Fibroblast of lung (primary cell): ENCODE data around the gene PKN3. TPM values are rescaled to one million over a fixed set of nuclear protein-coding genes. Genes with fewer than 3 reads are reported as not detected.

Source experiments
- DNase-seq, 2 donors: peaks; one replicate each; pipeline versions ENCODE4 v3.0.0 to v3.0.0-alpha.2; 2010; ENCODE audit warnings: low read depth in 2 of 2
- H2AFZ ChIP-seq: 2 replicates; pipeline ENCODE4 v1.5.1; 2012; ENCODE audit warnings: low read length, control low read depth, inconsistent platforms
- H3K27ac ChIP-seq: 2 replicates; pipeline ENCODE4 v1.5.1; 2011; ENCODE audit warnings: low read length, control low read depth; ENCODE audit not compliant: insufficient read depth
- H3K27me3 ChIP-seq: 2 replicates; pipeline ENCODE4 v1.5.1; 2011; ENCODE audit warnings: mild to moderate bottlenecking, low read length; ENCODE audit not compliant: control insufficient read depth, insufficient read depth
- H3K36me3 ChIP-seq: 2 replicates; pipeline ENCODE4 v1.5.1; 2011; ENCODE audit warnings: low read length; ENCODE audit not compliant: control insufficient read depth, insufficient read depth
- H3K4me1 ChIP-seq: 2 replicates; pipeline ENCODE4 v1.5.1; 2011; ENCODE audit warnings: low read length; ENCODE audit not compliant: control insufficient read depth, insufficient read depth; ENCODE audit errors: extremely low read depth
- H3K4me2 ChIP-seq: 2 replicates; pipeline ENCODE4 v1.5.1; 2011; ENCODE audit warnings: low read length, control low read depth; ENCODE audit not compliant: insufficient read depth; ENCODE audit errors: extremely low read depth
- H3K4me3 ChIP-seq, 4 experiments: fragments of 200-600 bp in 1 of 4; sonication (generic) in 1 of 4; replicated peaks in 1 of 4; 2 replicates each; pipeline ENCODE4 v1.5.1; 2011 to 2016; ENCODE audit warnings: low read length in 4 of 4, low read depth in 3 of 4, mild to moderate bottlenecking in 3 of 4, control low read depth in 2 of 4, inconsistent platforms in 1 of 4, mixed read lengths in 1 of 4; ENCODE audit not compliant: insufficient read depth in 1 of 4; ENCODE audit errors: control extremely low read depth in 1 of 4
- H3K79me2 ChIP-seq: 2 replicates; pipeline ENCODE4 v1.5.1; 2012; ENCODE audit warnings: mild to moderate bottlenecking, low read length, inconsistent platforms; ENCODE audit not compliant: control insufficient read depth, insufficient read depth
- H3K9ac ChIP-seq: 2 replicates; pipeline ENCODE4 v1.5.1; 2011; ENCODE audit warnings: mild to moderate bottlenecking, low read length, control low read depth; ENCODE audit not compliant: insufficient read depth
- H3K9me3 ChIP-seq: 2 replicates; pipeline ENCODE4 v1.5.1; 2012; ENCODE audit warnings: low read depth, low read length; ENCODE audit not compliant: control insufficient read depth, insufficient read depth
- H4K20me1 ChIP-seq: 2 replicates; pipeline ENCODE4 v1.5.1; 2011; ENCODE audit warnings: low read length; ENCODE audit not compliant: control insufficient read depth, insufficient read depth; ENCODE audit errors: extremely low read depth
- EZH2 ChIP-seq: IDR thresholded peaks from 2 replicates; pipeline ENCODE4 v1.5.1; 2012; ENCODE audit warnings: low read length, control low read depth, mild to moderate bottlenecking; ENCODE audit errors: missing control alignments
- polyA plus RNA-seq, 2 donors: library from polyadenylated mRNA; depleted of rRNA in 1 of 2; stranded (reverse) in 1 of 2; unstranded in 1 of 2; fragments of >200 nt; gene quantifications; 2 replicates each; pipeline ENCODE4 v1.2.1, GENCODE V29; 2011 to 2012; ENCODE audit warnings: missing spikeins in 1 of 2
- total RNA-seq: library from RNA; depleted of rRNA; stranded (reverse); fragments of >200 nt; gene quantifications from 2 replicates; pipeline ENCODE4 v1.2.1, GENCODE V29; 2014
- TF ChIP-seq, protein P1 (sequence below), 2 donors: IDR thresholded peaks in 1 of 2; conservative IDR thresholded peaks in 1 of 2; 1 replicate in 1 of 2; 2 replicates in 1 of 2; pipeline ENCODE4 v1.5.1; 2011 to 2012; ENCODE audit warnings: low read length in 2 of 2, control low read depth in 1 of 2, inconsistent platforms in 1 of 2, low read depth in 1 of 2, mild to moderate bottlenecking in 1 of 2

The PKN3 gene
- total and polyA plus RNA-seq, 2 donors (not counting 1 experiment from before 2014, with no cell fraction given), result 1.7 to 1.8 TPM

DNA sequence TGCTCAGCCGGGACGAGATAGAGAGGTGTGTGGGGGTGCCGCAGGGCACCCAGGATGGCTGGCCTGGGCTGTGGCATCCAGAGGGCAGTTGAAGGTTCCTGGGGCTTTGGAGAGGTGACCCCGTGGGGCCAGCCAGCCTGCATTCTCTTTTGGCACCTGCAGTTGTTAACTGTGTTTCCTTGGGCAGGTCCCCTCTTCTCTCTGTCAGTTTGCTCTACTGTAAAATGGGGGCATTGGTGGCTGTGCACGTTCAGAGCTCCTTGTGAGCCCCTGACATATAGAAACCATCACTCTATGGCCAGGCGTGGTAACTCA, 13.1 kb downstream of the PKN3 start:
- Histone ChIP-seq H3K9ac (no peak overlapping the region), H3K9me3 (no peaks in the 10 kb centered on the region), H3K4me2 (no peak overlapping the region), H3K4me1 (no peaks in the 10 kb centered on the region), H4K20me1 (no peaks in the 10 kb centered on the region), H2AFZ (no peak overlapping the region), H3K4me3 (no peak overlapping the region), H3K36me3 (peaks cover 1% of the 10 kb centered on the region), H3K27ac (no peak overlapping the region), H3K79me2 (no peaks in the 10 kb centered on the region), H3K27me3 (no peaks in the 10 kb centered on the region)
- DNase-seq, result no peak
- TF ChIP-seq, protein P1, sequence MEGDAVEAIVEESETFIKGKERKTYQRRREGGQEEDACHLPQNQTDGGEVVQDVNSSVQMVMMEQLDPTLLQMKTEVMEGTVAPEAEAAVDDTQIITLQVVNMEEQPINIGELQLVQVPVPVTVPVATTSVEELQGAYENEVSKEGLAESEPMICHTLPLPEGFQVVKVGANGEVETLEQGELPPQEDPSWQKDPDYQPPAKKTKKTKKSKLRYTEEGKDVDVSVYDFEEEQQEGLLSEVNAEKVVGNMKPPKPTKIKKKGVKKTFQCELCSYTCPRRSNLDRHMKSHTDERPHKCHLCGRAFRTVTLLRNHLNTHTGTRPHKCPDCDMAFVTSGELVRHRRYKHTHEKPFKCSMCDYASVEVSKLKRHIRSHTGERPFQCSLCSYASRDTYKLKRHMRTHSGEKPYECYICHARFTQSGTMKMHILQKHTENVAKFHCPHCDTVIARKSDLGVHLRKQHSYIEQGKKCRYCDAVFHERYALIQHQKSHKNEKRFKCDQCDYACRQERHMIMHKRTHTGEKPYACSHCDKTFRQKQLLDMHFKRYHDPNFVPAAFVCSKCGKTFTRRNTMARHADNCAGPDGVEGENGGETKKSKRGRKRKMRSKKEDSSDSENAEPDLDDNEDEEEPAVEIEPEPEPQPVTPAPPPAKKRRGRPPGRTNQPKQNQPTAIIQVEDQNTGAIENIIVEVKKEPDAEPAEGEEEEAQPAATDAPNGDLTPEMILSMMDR (conservative IDR thresholded peaks at IDR 0.05 in 1 of 2, IDR thresholded peaks at IDR 0.05 in 1 of 2; ENCODE audit: low read depth in 1 of 2, low read length in 2 of 2), result no peak
- TF ChIP-seq EZH2, result no peak

DNA sequence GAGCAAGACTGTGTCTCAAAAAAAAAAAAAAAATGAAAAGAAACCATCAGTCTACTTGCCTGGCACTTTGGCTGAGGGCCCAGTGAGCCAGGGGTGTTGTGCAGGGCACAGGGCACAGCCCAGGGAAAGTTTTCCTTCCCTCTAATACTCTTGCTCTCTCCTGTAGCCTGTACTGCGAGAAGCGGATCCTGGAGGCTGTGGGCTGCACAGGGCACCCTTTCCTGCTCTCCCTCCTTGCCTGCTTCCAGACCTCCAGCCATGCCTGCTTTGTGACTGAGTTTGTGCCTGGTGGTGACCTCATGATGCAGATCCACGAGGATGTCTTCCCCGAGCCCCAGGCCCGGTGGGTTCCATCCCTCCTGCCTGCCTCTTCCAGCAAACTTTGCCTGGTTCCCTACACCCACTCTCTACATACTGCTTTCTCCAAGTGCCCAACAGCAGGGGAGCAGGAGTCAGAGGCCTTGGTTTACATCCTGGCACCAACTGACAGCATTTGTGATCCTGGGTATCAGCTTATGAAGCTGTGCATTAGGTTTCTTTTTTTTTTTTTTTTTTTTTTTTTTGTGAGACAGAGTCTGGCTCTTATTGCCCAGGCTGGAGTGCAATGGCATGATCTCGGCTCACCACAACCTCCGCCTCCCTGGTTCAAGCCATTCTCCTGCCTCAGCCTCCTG, 14.4 kb downstream of the PKN3 start:
- Histone ChIP-seq H3K4me3 (no peak overlapping the region), H2AFZ (no peak overlapping the region), H3K36me3 (peaks cover 1% of the 10 kb centered on the region), H3K79me2 (no peaks in the 10 kb centered on the region), H4K20me1 (no peaks in the 10 kb centered on the region), H3K27ac (no peak overlapping the region), H3K27me3 (no peaks in the 10 kb centered on the region), H3K9ac (no peak overlapping the region), H3K9me3 (no peaks in the 10 kb centered on the region), H3K4me1 (no peaks in the 10 kb centered on the region), H3K4me2 (no peak overlapping the region)
- no peak for DNase-seq
- no peak for TF ChIP-seq EZH2
- TF ChIP-seq, protein P1 (conservative IDR thresholded peaks at IDR 0.05 in 1 of 2, IDR thresholded peaks at IDR 0.05 in 1 of 2; ENCODE audit: low read depth in 1 of 2, low read length in 2 of 2), result no peak

DNA sequence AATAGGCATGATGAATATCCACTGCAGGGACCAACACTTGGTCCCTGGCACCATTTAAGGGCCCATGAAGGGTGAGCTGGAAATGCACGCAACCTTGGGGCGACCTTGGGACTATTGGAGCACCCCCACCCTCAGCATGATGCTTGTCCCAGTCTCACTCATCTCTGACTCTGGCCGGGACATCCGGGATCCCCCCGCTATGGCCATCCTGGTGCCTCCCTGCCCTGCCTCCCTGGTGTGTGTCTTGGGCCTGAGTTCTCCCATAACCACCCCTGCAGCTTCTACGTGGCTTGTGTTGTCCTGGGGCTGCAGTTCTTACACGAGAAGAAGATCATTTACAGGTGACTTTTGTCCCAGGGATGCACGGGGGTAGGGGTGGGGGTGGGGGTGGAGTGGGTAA, 15.7 kb downstream of the PKN3 start:
- Histone ChIP-seq H4K20me1 (no peaks in the 10 kb centered on the region), H3K27ac (no peak overlapping the region), H2AFZ (no peak overlapping the region), H3K79me2 (no peaks in the 10 kb centered on the region), H3K4me2 (no peak overlapping the region), H3K9me3 (no peaks in the 10 kb centered on the region), H3K4me3 (no peak overlapping the region), H3K4me1 (no peaks in the 10 kb centered on the region), H3K27me3 (no peaks in the 10 kb centered on the region), H3K9ac (no peak overlapping the region), H3K36me3 (peaks cover 1% of the 10 kb centered on the region)
- DNase-seq, result no peak
- TF ChIP-seq, protein P1 (conservative IDR thresholded peaks at IDR 0.05 in 1 of 2, IDR thresholded peaks at IDR 0.05 in 1 of 2; ENCODE audit: low read depth in 1 of 2, low read length in 2 of 2), result no peak
- no peak for TF ChIP-seq EZH2
